PC-9 (cell line): ENCODE measurements around the gene TRIO. TPM values are rescaled to one million over a fixed set of nuclear protein-coding genes. Genes with fewer than 3 reads are reported as not detected.
"Not testable (repeated sequence)": the region's sequence is repeated elsewhere in the genome, so short reads cannot be mapped to it uniquely, and the experiment has no call there.

Experiments used
- BruUV-seq: library from RNA; stranded (reverse); fragments of 400-500 nt; replicated peaks from 2 replicates; lab custom pipeline; 2021; lab: Mats Ljungman, UMichigan
- CTCF ChIA-PET: fragments of 300-600 bp; sonication (Branson Sonifier 250); formaldehyde crosslinking; loops from one replicate; lab custom pipeline; 2022; ENCODE audit warnings: antibody characterized with exemption; lab: Charles Lee
- POLR2A ChIA-PET: fragments of 300-600 bp; sonication (Branson Sonifier 250); formaldehyde crosslinking; loops from one replicate; lab custom pipeline; 2022; ENCODE audit warnings: antibody characterized with exemption; ENCODE audit not compliant: unreplicated experiment; lab: Charles Lee
- DNase-seq, 2 experiments: peaks; one replicate each; pipeline versions ENCODE4 v3.0.0 to v3.0.0-alpha.2; 2015 to 2022; ENCODE audit warnings: mixed read lengths in 1 of 2
- H2AFZ ChIP-seq: fragments of 200-600 bp; sonication (generic); 2 replicates; pipeline ENCODE4 v1.8.1; 2017; ENCODE audit warnings: antibody characterized with exemption
- H3F3A ChIP-seq: fragments of 200-600 bp; sonication (generic); 2 replicates; pipeline ENCODE4 v1.8.1; 2017; ENCODE audit warnings: antibody characterized with exemption, mild to moderate bottlenecking, low read depth; ENCODE audit not compliant: insufficient read depth
- H3K27ac ChIP-seq: fragments of 200-600 bp; sonication (generic); 2 replicates; pipeline ENCODE4 v1.6.1; 2016; ENCODE audit warnings: mixed run types
- H3K27me3 ChIP-seq: fragments of 200-600 bp; sonication (generic); 2 replicates; pipeline ENCODE4 v1.6.1; 2016; ENCODE audit warnings: low read depth, mixed run types; ENCODE audit not compliant: insufficient read depth
- H3K36me3 ChIP-seq: fragments of 200-600 bp; sonication (generic); 2 replicates; pipeline ENCODE4 v1.6.1; 2016; ENCODE audit warnings: low read depth, mixed run types
- H3K4me1 ChIP-seq: fragments of 200-600 bp; sonication (generic); replicated peaks from 2 replicates; pipeline ENCODE4 v1.6.1; 2016; ENCODE audit warnings: mixed run types; ENCODE audit not compliant: insufficient read depth
- H3K4me2 ChIP-seq: fragments of 200-600 bp; sonication (generic); 2 replicates; pipeline ENCODE4 v1.6.1; 2017; ENCODE audit warnings: mixed run types
- H3K4me3 ChIP-seq: fragments of 200-600 bp; sonication (generic); 2 replicates; pipeline ENCODE4 v1.6.1; 2016; ENCODE audit warnings: mixed run types
- H3K79me2 ChIP-seq: fragments of 200-600 bp; sonication (generic); 2 replicates; pipeline ENCODE4 v1.6.1; 2017; ENCODE audit warnings: low read depth, mixed run types
- H3K9me2 ChIP-seq: fragments of 200-600 bp; sonication (generic); 2 replicates; pipeline ENCODE4 v1.8.1; 2017; ENCODE audit warnings: mild to moderate bottlenecking; ENCODE audit not compliant: insufficient read depth
- H3K9me3 ChIP-seq: fragments of 200-600 bp; sonication (generic); 2 replicates; pipeline ENCODE4 v1.8.1; 2016; ENCODE audit warnings: low read depth; ENCODE audit not compliant: insufficient read depth
- H4K20me1 ChIP-seq: fragments of 200-600 bp; sonication (generic); 2 replicates; pipeline ENCODE4 v1.8.1; 2017; ENCODE audit not compliant: insufficient read depth
- EZH2 ChIP-seq: fragments of 200-600 bp; sonication (generic); IDR thresholded peaks from 2 replicates; pipeline ENCODE4 v1.8.0; 2017; ENCODE audit warnings: antibody characterized with exemption, low read depth
- intact Hi-C: fragments of 100-400 bp; cut with micrococcal nuclease; formaldehyde crosslinking; loops from one replicate; pipeline ENCODE4 v1.10.0; 2022; ENCODE audit not compliant: unreplicated experiment
- total RNA-seq: library from RNA; stranded (reverse); gene quantifications from 2 replicates; pipeline ENCODE4 v1.2.3, GENCODE V29; 2021
- TF ChIP-seq, protein P1 (sequence below): fragments of 200-600 bp; sonication (generic); conservative IDR thresholded peaks from 2 replicates; pipeline ENCODE4 v1.6.1; 2017; ENCODE audit warnings: mixed run types, antibody characterized with exemption, mild to moderate bottlenecking, moderate library complexity

The TRIO gene
- total RNA-seq, 1 experiment from 2014 or later, result 596 TPM

DNA sequence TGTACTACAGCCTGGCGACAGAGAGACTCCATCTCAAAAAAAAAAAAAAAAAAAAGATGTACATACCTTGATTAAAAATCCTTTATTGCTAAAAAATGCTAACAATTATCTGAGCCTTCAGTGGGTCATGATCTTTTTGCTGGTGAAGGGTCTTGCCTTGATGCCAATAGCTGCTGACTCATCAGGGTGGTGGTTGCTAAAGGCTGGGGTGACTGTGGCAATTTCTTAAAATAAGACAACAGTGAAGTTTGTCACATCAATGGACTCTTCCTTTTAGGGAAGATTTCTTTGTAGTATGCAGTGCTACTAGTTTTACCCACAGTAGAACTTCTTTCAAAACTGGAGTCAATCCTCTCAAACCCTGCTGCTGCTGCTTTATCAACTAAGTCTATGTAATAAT, 404.5 kb downstream of the TRIO start:
- no TSS peak for BruUV-seq
- CTCF ChIA-PET, result interaction anchor here (0.5 kb wide), 1 partner anchor 48 kb away, joined by 9 read pairs; no protein-coding TSS in a partner anchor
- no peaks in the 10 kb centered on the region for H3K36me3 ChIP-seq

GRCh38 chr5:14551211-14551610, 408.1 kb downstream of the TRIO start:
- Histone ChIP-seq H3K36me3 (no peaks in the 10 kb centered on the region), H2AFZ (no peak overlapping the region), H3K9me3 (no peaks in the 10 kb centered on the region; the same call in 1 of the 2 replicates), H3K27me3 (0 out of 2 replicates have a peak, but pooled peaks cover 12% of the 10 kb centered on the region), H3K4me3 (no peak overlapping the region), H3F3A (no peaks in the 10 kb centered on the region), H3K79me2 (no peaks in the 10 kb centered on the region), H4K20me1 (no peaks in the 10 kb centered on the region), H3K4me2 (no peak overlapping the region), H3K4me1 (no peaks in the 10 kb centered on the region), H3K9me2 (peaks cover 4% of the 10 kb centered on the region; the same call in 1 of the 2 replicates), H3K27ac (no peak overlapping the region)
- TF ChIP-seq, protein P1, sequence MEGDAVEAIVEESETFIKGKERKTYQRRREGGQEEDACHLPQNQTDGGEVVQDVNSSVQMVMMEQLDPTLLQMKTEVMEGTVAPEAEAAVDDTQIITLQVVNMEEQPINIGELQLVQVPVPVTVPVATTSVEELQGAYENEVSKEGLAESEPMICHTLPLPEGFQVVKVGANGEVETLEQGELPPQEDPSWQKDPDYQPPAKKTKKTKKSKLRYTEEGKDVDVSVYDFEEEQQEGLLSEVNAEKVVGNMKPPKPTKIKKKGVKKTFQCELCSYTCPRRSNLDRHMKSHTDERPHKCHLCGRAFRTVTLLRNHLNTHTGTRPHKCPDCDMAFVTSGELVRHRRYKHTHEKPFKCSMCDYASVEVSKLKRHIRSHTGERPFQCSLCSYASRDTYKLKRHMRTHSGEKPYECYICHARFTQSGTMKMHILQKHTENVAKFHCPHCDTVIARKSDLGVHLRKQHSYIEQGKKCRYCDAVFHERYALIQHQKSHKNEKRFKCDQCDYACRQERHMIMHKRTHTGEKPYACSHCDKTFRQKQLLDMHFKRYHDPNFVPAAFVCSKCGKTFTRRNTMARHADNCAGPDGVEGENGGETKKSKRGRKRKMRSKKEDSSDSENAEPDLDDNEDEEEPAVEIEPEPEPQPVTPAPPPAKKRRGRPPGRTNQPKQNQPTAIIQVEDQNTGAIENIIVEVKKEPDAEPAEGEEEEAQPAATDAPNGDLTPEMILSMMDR, result no peak
- TF ChIP-seq EZH2, result no peak
- BruUV-seq, result no TSS peak
- no peak for DNase-seq
- intact Hi-C loops, result no loop called here
- CTCF ChIA-PET, result no interaction called here
- POLR2A ChIA-PET, result no interaction called here

More for the DNA sequence above, 404.5 kb downstream of the TRIO start:
- no peaks in the 10 kb centered on the region for H3F3A ChIP-seq
- H4K20me1 ChIP-seq, result no peaks in the 10 kb centered on the region
- H3K27me3 ChIP-seq, result 0 out of 2 replicates have a peak, but pooled peaks cover 10% of the 10 kb centered on the region
- intact Hi-C loops, result no loop called here
- no peak overlapping the region for H3K4me3 ChIP-seq
- POLR2A ChIA-PET, result interaction anchor here (0.7 kb wide), 1 partner anchor 733 kb away, joined by 16 read pairs; no protein-coding TSS in a partner anchor
- no peaks in the 10 kb centered on the region for H3K4me1 ChIP-seq
- no peak overlapping the region for H2AFZ ChIP-seq
- no peaks in the 10 kb centered on the region for H3K79me2 ChIP-seq
- TF ChIP-seq EZH2, result no peak
- TF ChIP-seq, protein P1, result no peak
- no peaks in the 10 kb centered on the region for H3K9me2 ChIP-seq
- no peak overlapping the region for H3K4me2 ChIP-seq
- no peaks in the 10 kb centered on the region; the same call in 1 of the 2 replicates for H3K9me3 ChIP-seq
- DNase-seq, result no peak
- no peak overlapping the region for H3K27ac ChIP-seq

DNA sequence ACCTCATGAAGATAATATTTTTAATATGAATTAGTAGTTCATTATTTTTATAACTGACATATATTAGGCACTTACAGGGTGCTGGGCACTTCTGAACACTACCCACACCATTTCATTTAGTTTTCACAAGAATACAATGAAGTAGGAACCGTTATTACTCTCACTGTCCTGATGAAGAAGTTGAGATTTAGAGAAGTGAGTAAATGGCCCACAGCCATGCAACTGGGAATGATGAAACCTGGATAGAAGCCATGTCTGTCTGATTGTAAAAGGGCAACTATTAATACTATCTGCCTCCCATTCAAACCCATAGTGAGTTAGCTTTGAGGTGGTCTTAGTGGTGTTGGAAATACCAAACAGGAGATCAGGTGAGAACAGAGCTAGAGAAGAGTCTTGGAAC, 408.9 kb downstream of the TRIO start:
- Histone ChIP-seq H3K9me3 (no peaks in the 10 kb centered on the region; the same call in 1 of the 2 replicates), H3K36me3 (no peaks in the 10 kb centered on the region), H3F3A (no peaks in the 10 kb centered on the region), H3K79me2 (no peaks in the 10 kb centered on the region), H3K4me1 (no peaks in the 10 kb centered on the region), H3K27ac (no peak overlapping the region), H4K20me1 (no peaks in the 10 kb centered on the region), H3K27me3 (0 out of 2 replicates have a peak, but pooled peaks cover 12% of the 10 kb centered on the region), H3K9me2 (peaks cover 4% of the 10 kb centered on the region; the same call in 1 of the 2 replicates), H3K4me3 (no peak overlapping the region), H2AFZ (no peak overlapping the region), H3K4me2 (no peak overlapping the region)
- no TSS peak for BruUV-seq
- intact Hi-C loops, result no loop called here
- POLR2A ChIA-PET, result no interaction called here
- DNase-seq, result no peak
- TF ChIP-seq EZH2, result no peak
- TF ChIP-seq, protein P1, result no peak
- CTCF ChIA-PET, result no interaction called here

DNA sequence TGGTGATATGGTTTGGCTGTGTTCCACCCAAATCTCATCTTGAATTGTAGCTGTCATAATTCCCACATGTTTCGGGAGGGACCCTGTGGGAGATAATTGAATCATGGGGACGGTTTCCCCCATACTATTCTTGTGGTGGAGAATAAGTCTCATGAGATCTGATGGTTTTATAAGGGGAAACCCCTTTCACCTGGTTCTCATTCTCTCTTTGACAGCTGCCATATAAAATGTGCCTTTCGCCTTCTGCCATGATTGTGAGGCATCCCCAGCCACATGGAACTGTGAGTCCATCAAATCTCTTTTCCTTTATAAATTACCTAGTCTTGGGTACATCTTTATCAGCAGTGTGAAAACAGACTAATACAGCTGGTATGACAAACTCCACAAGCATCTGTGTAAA, 411.1 kb downstream of the TRIO start:
- DNase-seq, H2AFZ ChIP-seq, H3K4me3 ChIP-seq, H3K4me1 ChIP-seq, H3K9me2 ChIP-seq, H3K79me2 ChIP-seq, H3K4me2 ChIP-seq, H3K9me3 ChIP-seq, H3K36me3 ChIP-seq, H3F3A ChIP-seq, H4K20me1 ChIP-seq, POLR2A ChIA-PET, H3K27ac ChIP-seq, intact Hi-C loops, CTCF ChIA-PET, BruUV-seq: not testable (repeated sequence)
- 0 out of 2 replicates have a peak, but pooled peaks cover 12% of the 10 kb centered on the region for H3K27me3 ChIP-seq
